ENCODE measurements around the gene SCFD1.

Gene SCFD1

DNA sequence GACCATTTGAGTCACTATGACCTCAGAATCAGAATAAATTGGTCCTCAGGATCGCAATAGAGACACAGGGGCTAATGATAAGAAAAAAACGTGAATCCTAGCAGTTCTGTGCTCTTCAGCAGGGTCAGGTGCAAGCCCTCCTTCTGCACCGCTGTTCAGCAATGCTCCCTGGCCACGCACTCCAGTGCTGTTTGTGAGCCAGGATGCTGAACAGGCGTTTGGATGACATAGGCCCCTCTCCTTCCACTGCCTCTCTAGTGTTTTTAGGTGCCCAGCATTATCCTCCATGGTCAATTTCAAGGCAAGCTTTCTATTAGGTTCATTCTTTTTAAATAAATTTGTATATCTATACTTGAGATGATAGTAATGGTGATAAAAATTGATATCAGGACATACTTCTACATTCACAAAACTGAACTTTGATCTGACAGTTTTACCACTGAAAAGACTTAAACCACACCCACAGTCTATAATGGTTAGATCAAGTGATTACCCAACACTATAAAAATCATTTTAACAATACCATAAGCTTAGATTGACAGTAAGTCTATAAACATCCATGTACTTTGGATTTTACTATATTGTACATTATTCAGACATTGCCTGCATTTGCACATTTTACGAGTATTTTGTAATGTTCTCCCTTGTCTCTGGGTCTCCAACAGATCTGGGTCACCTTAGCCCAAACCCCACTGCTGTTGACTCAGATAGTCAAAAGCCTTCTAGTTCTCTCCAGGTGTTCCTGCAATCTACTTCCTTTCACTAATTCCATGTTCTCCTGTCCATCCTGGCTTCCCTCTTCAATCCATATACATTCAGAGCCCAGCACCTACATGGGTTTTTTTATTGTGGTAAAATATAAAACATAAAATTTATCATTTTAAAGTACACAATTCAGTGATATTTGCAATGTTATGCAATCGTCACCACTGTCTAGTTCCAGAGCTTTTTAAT lies 137.3 kb downstream of the SCFD1 start:
- 0 out of 2 replicates have a peak, but pooled peaks cover 8% of the 10 kb centered on the region for H3K9me3 ChIP-seq
- no peaks in the 10 kb centered on the region for H3K27me3 ChIP-seq (ENCODE audit: low read depth)
- H3K4me3 ChIP-seq = no peak overlapping the region
- H3K4me1 ChIP-seq = no peaks in the 10 kb centered on the region
- no peaks in the 10 kb centered on the region for H3K36me3 ChIP-seq (replicated peaks)
- DNase-seq (ENCODE audit: low spot score in 2 of 2) = no peak
- in situ Hi-C loops (cut with MboI; ENCODE audit: low sequenced_read_pairs) = no loop called here

DNA sequence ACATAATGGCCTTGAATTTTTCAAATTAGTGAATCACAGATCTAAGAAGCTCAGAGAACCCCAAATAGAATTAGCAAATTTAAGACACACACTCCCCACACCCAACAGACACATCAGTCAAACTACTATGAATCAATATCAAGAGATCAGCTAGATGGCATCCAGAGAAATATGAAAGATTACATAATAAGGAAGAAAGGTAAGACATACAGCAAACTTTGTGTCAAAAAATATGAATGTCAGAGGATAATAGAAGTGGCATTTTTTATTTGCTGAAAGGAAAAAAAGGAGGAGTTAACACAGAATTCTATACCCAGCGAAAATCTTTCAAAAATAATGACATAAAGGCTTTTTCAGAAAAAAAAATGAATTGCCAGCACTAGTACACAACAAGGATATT lies 141.8 kb downstream of the SCFD1 start:
- DNase-seq (ENCODE audit: low spot score in 2 of 2) = no peak
- Histone ChIP-seq H3K4me1 (no peaks in the 10 kb centered on the region), H3K27me3 (ENCODE audit: low read depth) (no peaks in the 10 kb centered on the region), H3K4me3 (no peak overlapping the region), H3K9me3 (0 out of 2 replicates have a peak, but pooled peaks cover 8% of the 10 kb centered on the region), H3K36me3 (replicated peaks) (no peaks in the 10 kb centered on the region)
- in situ Hi-C loops (cut with MboI; ENCODE audit: low sequenced_read_pairs) = no loop called here

DNA sequence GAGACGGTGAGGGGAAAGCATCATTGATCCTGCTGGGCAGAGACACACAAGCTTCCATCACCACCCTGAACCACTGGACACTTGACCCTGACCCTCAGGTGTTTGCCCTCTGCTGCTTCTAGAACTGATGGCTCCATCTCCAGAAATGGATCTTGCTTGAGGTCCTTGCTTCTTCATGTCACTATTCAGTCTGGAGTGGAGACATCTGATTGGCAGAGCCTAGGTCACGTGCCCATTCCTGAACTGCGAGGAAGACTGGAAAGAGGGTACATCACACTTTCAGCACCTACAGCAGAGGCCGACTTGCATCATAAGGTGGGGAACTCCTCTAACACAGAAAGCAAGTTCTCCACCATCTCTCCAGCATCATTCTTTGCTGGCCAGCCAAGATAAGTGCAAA lies 145.5 kb downstream of the SCFD1 start:
- DNase-seq (ENCODE audit: low spot score in 2 of 2) = no peak
- Histone ChIP-seq H3K4me1 (no peaks in the 10 kb centered on the region), H3K9me3 (0 out of 2 replicates have a peak, but pooled peaks cover 8% of the 10 kb centered on the region), H3K27me3 (ENCODE audit: low read depth) (peaks cover 6% of the 10 kb centered on the region; the same call in 1 of the 2 replicates), H3K36me3 (replicated peaks) (no peaks in the 10 kb centered on the region), H3K4me3 (no peak overlapping the region)
- in situ Hi-C loops (cut with MboI; ENCODE audit: low sequenced_read_pairs) = no loop called here

DNA sequence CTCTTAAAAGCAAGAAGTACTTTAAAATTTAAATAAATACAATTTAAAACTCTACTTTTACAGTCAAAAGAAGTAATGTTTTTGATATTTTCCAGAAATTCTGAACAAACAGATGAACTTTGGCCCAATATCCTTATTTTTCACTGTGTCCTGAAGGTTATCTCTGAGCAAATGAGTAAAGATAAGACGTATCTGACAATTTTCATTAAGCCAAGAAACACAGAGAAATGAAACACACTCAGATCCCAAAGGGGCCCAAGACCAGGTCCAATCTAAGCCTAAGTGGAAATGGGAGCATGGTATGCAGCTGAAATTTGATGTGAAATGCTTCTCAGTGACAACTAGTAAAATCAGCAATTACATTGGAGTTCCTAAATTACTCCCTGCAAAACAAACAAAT lies 146.7 kb downstream of the SCFD1 start:
- no peak for DNase-seq (ENCODE audit: low spot score in 2 of 2)
- peaks cover 6% of the 10 kb centered on the region; the same call in 1 of the 2 replicates for H3K27me3 ChIP-seq (ENCODE audit: low read depth)
- H3K4me3 ChIP-seq = no peak overlapping the region
- H3K36me3 ChIP-seq (replicated peaks) = no peaks in the 10 kb centered on the region
- 0 out of 2 replicates have a peak, but pooled peaks cover 3% of the 10 kb centered on the region for H3K9me3 ChIP-seq
- no peaks in the 10 kb centered on the region for H3K4me1 ChIP-seq
- in situ Hi-C loops (cut with MboI; ENCODE audit: low sequenced_read_pairs) = no loop called here

DNA sequence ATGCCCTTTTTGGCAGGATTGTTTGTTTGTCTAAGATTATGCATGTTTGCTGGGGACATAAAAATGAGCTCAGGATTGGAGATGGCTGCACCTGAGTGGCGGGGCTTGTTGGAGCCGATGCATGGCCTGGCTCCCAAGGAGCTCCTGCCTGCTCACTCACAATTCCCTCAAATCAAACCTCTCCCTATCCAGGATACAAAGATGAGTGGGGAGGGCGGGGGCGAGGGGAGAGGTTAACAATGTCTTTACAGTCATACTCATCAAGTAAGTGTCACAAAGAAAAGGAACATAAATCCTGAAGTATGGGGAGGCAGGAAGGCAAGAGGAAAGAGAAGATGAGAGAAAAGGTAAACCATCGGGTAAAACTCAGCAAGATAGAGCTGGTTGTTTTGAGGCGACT lies 148.3 kb downstream of the SCFD1 start:
- in situ Hi-C loops (cut with MboI; ENCODE audit: low sequenced_read_pairs) = no loop called here
- Histone ChIP-seq H3K9me3 (no peaks in the 10 kb centered on the region), H3K27me3 (ENCODE audit: low read depth) (peaks cover 8% of the 10 kb centered on the region), H3K36me3 (replicated peaks) (no peaks in the 10 kb centered on the region), H3K4me1 (no peaks in the 10 kb centered on the region), H3K4me3 (no peak overlapping the region)
- DNase-seq (ENCODE audit: low spot score in 2 of 2) = no peak

DNA sequence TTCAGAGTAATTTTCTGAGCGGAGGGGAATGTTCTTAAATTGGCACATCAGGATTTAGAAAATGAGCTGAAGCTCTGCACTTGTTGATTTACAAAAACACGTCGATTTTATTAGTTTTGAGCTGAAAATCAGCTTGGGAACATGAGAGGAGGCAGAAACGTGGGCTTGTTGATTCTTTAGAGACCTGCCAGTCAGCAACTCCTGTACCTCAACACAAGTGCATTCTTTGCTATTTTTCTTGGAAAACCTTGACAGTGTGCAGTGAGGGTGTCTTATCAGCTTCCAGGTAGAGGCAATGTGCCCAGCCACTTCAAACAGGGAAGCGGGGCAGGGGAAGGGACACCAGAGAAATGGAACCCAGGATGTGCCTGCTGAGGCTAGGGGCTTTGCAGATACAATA lies 149.5 kb downstream of the SCFD1 start:
- in situ Hi-C loops (cut with MboI; ENCODE audit: low sequenced_read_pairs) = no loop called here
- Histone ChIP-seq H3K4me3 (no peak overlapping the region), H3K4me1 (no peaks in the 10 kb centered on the region), H3K9me3 (no peaks in the 10 kb centered on the region), H3K36me3 (replicated peaks) (no peaks in the 10 kb centered on the region), H3K27me3 (ENCODE audit: low read depth) (peaks cover 10% of the 10 kb centered on the region)
- no peak for DNase-seq (ENCODE audit: low spot score in 2 of 2)

DNA sequence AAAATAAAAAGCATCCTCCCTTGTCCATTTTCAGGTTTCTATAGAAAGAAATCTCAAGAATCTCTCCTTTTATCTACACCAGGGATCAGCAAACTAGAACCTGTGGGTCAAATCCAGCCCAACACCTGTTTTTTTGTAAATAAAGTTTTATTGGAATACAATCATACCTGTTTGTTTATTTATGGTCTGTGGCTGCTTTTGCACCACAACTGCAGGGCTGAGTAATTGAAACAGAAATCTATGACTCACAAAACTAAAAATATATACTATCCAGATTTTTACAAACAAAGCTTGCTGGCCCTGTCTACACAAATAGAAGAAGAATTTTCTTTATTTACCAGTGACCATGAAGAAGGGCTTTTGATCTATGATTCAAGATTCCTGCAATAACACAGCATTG lies 157.1 kb downstream of the SCFD1 start:
- H3K9me3 ChIP-seq = no peaks in the 10 kb centered on the region
- no peak for DNase-seq (ENCODE audit: low spot score in 2 of 2)
- H3K27me3 ChIP-seq (ENCODE audit: low read depth) = peaks cover 8% of the 10 kb centered on the region
- in situ Hi-C loops (cut with MboI; ENCODE audit: low sequenced_read_pairs) = no loop called here
- H3K4me1 ChIP-seq = no peaks in the 10 kb centered on the region
- H3K4me3 ChIP-seq = no peak overlapping the region
- H3K36me3 ChIP-seq (replicated peaks) = no peaks in the 10 kb centered on the region
